ENCODE measurements around the gene ARID1B. TPM values are rescaled to one million over a fixed set of nuclear protein-coding genes. Genes with fewer than 3 reads are reported as not detected.
A peak's percentile ranks its signal among the peaks of the same experiment; 100 is the strongest.

ARID1B gene
- total RNA-seq, 1 donor from 2014 or later, result 62.1 TPM

DNA sequence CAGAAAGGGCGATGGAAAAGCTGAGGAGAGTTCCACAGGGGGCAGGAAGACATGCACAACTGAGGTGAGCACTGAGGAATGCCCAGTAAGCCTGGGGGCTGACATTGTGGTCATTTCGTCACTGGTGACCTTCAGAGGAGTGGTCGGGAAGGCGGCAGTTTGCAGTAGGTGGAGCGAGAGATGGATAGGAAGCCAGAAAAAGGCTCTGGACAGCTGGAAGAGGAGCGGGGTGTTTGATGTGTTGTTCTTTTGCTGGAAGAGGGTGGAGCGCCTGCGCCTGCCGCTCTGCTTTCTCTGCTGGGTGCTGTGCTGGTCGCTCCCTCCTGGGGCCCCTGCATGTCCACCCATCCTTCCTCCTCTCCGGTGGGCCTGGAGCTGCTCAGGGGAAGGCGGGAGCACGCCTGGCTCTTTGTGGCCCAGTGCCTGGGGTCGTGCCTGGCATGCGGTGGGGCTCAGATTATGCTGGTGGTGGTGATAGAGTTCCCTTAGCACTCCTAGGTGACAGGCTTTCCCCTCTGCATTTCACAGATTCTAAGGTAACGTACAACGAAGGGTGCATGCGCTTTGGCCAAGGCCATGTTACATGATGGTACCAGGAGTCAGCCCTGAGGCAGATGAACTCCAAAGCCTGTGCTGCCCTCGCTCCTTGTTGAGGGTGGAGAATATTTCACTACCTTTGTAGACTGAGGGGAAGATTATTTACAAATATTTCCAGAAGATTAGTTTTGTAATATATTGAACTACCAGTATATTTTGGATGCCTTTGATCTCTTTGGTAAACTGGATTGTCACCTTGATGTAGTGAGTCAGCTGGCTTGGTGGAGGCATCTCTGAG lies 20.9 kb downstream of the ARID1B start:
- Mint-ChIP-seq H3K27me3 (ENCODE audit: insufficient read depth, low read depth) (no peaks in the 10 kb centered on the region), H3K4me1 (peaks cover 37% of the 10 kb centered on the region), H3K9me3 (no peaks in the 10 kb centered on the region), H3K27ac (no peak overlapping the region), H3K36me3 (peaks cover 17% of the 10 kb centered on the region), H3K4me3 (peak overlapping the region; percentile 25)
- no peak overlapping the region for H2AFZ ChIP-seq (replicated peaks)
- TF ChIP-seq EZH2phosphoT487 (IDR thresholded peaks at IDR 0.05), result no peak
- TF ChIP-seq, protein P1, sequence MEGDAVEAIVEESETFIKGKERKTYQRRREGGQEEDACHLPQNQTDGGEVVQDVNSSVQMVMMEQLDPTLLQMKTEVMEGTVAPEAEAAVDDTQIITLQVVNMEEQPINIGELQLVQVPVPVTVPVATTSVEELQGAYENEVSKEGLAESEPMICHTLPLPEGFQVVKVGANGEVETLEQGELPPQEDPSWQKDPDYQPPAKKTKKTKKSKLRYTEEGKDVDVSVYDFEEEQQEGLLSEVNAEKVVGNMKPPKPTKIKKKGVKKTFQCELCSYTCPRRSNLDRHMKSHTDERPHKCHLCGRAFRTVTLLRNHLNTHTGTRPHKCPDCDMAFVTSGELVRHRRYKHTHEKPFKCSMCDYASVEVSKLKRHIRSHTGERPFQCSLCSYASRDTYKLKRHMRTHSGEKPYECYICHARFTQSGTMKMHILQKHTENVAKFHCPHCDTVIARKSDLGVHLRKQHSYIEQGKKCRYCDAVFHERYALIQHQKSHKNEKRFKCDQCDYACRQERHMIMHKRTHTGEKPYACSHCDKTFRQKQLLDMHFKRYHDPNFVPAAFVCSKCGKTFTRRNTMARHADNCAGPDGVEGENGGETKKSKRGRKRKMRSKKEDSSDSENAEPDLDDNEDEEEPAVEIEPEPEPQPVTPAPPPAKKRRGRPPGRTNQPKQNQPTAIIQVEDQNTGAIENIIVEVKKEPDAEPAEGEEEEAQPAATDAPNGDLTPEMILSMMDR (IDR thresholded peaks at IDR 0.05), result no peak
- no peak overlapping the region for H3K4me3 ChIP-seq
- DNase-seq (ENCODE audit: low spot score), result no peak
- H3K27ac ChIP-seq, result no peak overlapping the region
- no peaks in the 10 kb centered on the region for H3F3A ChIP-seq (ENCODE audit: low read depth)
- peaks cover 86% of the 10 kb centered on the region for H4K20me1 ChIP-seq (ENCODE audit: low read depth)
- no peaks in the 10 kb centered on the region for H3K27me3 ChIP-seq
- no peak overlapping the region for H3K4me2 ChIP-seq
- no peaks in the 10 kb centered on the region for H3K9me3 ChIP-seq (ENCODE audit: low read depth)
- H3K9ac ChIP-seq, result no peak overlapping the region
- H3K79me2 ChIP-seq (ENCODE audit: low read depth), result peaks cover 100% of the 10 kb centered on the region
- no peaks in the 10 kb centered on the region for H3K36me3 ChIP-seq
- H3K4me1 ChIP-seq, result peaks cover 4% of the 10 kb centered on the region

DNA sequence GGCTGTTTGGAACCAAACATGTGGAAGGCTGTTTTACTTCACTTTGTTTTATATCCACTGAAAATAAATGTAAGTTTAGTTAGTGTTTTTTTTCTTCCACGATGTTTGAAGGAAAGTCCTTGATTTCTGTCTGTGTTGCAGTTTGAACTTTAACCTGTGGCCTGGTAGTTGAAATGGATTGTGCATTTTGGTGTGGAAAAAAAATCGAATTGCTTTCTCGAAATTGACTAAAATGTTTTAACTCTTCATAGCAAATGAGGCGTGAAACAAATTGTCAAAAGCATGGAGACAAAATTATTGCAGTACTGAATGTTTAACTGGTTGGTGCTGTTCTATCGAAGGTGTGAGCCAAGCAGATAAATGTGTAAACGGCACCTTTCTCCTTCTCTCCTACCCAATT lies 24.5 kb downstream of the ARID1B start:
- TF ChIP-seq, protein P1 (IDR thresholded peaks at IDR 0.05), result no peak
- TF ChIP-seq EZH2 (IDR thresholded peaks at IDR 0.05) (no peak), EZH2phosphoT487 (IDR thresholded peaks at IDR 0.05) (no peak)
- Mint-ChIP-seq H3K9me3 (no peaks in the 10 kb centered on the region), H3K36me3 (peaks cover 13% of the 10 kb centered on the region), H3K4me1 (peaks cover 23% of the 10 kb centered on the region), H3K27ac (no peak overlapping the region), H3K4me3 (no peak overlapping the region), H3K27me3 (ENCODE audit: insufficient read depth, low read depth) (no peaks in the 10 kb centered on the region)
- no peak overlapping the region for H3K4me2 ChIP-seq
- DNase-seq (ENCODE audit: low spot score), result no peak
- no peak overlapping the region for H3K9ac ChIP-seq
- no peaks in the 10 kb centered on the region for H3K4me1 ChIP-seq
- no peaks in the 10 kb centered on the region for H3K27me3 ChIP-seq
- no peaks in the 10 kb centered on the region for H3K36me3 ChIP-seq
- no peaks in the 10 kb centered on the region for H3K9me3 ChIP-seq (ENCODE audit: low read depth)
- H3K79me2 ChIP-seq (ENCODE audit: low read depth), result peaks cover 100% of the 10 kb centered on the region
- no peak overlapping the region for H3K27ac ChIP-seq
- H4K20me1 ChIP-seq (ENCODE audit: low read depth), result peaks cover 78% of the 10 kb centered on the region
- H3F3A ChIP-seq (ENCODE audit: low read depth), result no peaks in the 10 kb centered on the region
- no peak overlapping the region for H3K4me3 ChIP-seq
- H2AFZ ChIP-seq (replicated peaks), result no peak overlapping the region

DNA sequence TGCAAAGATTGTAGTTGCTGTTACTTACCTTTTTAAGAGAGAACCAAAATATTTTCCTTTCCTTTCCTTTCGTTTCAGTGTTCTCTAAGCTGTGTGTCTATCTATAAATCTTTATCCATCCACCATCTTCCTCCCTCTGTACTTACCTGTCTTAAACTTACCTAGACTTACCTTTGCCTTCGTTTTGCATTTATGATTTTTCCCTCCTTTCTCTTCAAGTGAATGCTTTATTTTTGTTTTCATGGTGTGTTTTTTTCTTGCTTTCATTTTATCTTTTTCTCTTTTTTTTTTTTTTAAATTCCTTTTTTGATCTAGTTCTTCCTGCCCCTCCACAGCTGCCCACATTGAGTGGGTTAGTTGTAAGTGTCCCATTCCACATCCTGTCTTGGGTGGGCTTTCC lies 26.2 kb downstream of the ARID1B start:
- no peak for DNase-seq (ENCODE audit: low spot score)
- peaks cover 27% of the 10 kb centered on the region for H3K4me1 Mint-ChIP-seq

More for the DNA sequence above, 26.2 kb downstream of the ARID1B start:
- Histone ChIP-seq H3K27me3 (no peaks in the 10 kb centered on the region), H3K4me1 (no peaks in the 10 kb centered on the region), H2AFZ (replicated peaks) (no peak overlapping the region), H3K27ac (no peak overlapping the region), H4K20me1 (ENCODE audit: low read depth) (peaks cover 78% of the 10 kb centered on the region), H3K9ac (no peak overlapping the region), H3K4me3 (no peak overlapping the region), H3K79me2 (ENCODE audit: low read depth) (peaks cover 100% of the 10 kb centered on the region), H3K9me3 (ENCODE audit: low read depth) (no peaks in the 10 kb centered on the region), H3K36me3 (no peaks in the 10 kb centered on the region), H3F3A (ENCODE audit: low read depth) (no peaks in the 10 kb centered on the region), H3K4me2 (no peak overlapping the region)
- no peaks in the 10 kb centered on the region for H3K27me3 Mint-ChIP-seq (ENCODE audit: insufficient read depth, low read depth)
- H3K9me3 Mint-ChIP-seq, result no peaks in the 10 kb centered on the region
- H3K4me3 Mint-ChIP-seq, result no peak overlapping the region
- no peak overlapping the region for H3K27ac Mint-ChIP-seq
- H3K36me3 Mint-ChIP-seq, result peaks cover 8% of the 10 kb centered on the region
- TF ChIP-seq EZH2 (IDR thresholded peaks at IDR 0.05) (no peak), EZH2phosphoT487 (IDR thresholded peaks at IDR 0.05) (no peak)
- TF ChIP-seq, protein P1 (IDR thresholded peaks at IDR 0.05), result no peak

Data from neural progenitor cell (in vitro differentiated cells).